Nephron (organoid): ENCODE results near the gene AP2A1.
A peak's percentile ranks its signal among the peaks of the same experiment; 100 is the strongest.

Experiments used
- H3K27ac Mint-ChIP-seq, 3 experiments: 2 replicates each; pipeline ENCODE4 v1.8.0; 2020; ENCODE audit warnings: mixed read lengths in 3 of 3, mild to moderate bottlenecking in 2 of 3, moderate library complexity in 1 of 3
- H3K27me3 Mint-ChIP-seq: 2 replicates; pipeline ENCODE4 v1.8.0; 2021; ENCODE audit warnings: low read depth, mild to moderate bottlenecking, moderate library complexity, mixed read lengths
- H3K36me3 Mint-ChIP-seq: 2 replicates; pipeline ENCODE4 v1.8.0; 2020; ENCODE audit warnings: low read depth, mixed read lengths
- H3K4me1 Mint-ChIP-seq: 2 replicates; pipeline ENCODE4 v1.8.0; 2020; ENCODE audit warnings: mixed read lengths
- H3K4me3 Mint-ChIP-seq, 3 experiments: 2 replicates each; pipeline ENCODE4 v1.8.0; 2020; ENCODE audit warnings: mild to moderate bottlenecking in 3 of 3, mixed read lengths in 3 of 3, moderate library complexity in 2 of 3
- H3K9me3 Mint-ChIP-seq: 2 replicates; pipeline ENCODE4 v1.8.0; 2020; ENCODE audit warnings: mixed read lengths
- TF ChIP-seq, protein P1 (sequence below), 3 experiments: fragments of 200-600 bp; sonication (generic); IDR thresholded peaks; one replicate each; pipeline ENCODE4 v1.5.0; 2021; ENCODE audit warnings: antibody characterized with exemption in 3 of 3; ENCODE audit not compliant: unreplicated experiment in 3 of 3

The AP2A1 gene

DNA sequence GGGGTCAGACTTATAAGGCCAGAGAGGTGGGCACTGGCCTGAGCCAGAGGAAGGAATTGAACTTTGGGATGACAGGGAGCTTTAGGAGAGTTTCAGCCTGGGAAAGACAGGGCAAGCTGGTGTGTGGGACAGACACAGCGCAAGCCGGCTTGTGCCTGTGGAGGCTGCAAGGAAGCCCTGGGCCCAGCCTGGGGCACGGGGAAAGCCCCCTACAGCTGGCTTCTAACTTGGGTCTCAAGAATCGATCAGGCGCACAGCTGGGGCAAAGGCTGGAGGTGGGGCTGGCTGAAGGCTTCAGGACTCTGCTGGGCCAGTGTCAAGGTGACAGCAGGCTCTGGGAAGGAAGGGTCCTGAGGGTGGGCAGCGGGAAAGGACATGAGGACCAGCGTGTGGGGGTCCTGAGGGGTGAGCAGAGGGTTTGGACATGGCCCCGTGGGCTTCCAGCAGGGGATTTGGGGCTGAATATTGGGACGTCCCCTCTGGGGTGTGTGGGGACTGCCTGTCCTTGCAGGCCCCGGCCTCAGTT is 87.1 kb downstream of the AP2A1 start:
- H3K4me1 Mint-ChIP-seq = peaks cover 23% of the 10 kb centered on the region

GRCh38 chr19:49854378-49855263 is 87.8 kb downstream of the AP2A1 start:
- H3K9me3 Mint-ChIP-seq = peaks cover 7% of the 10 kb centered on the region
- no peak overlapping the region for H3K4me3 Mint-ChIP-seq
- TF ChIP-seq, protein P1, sequence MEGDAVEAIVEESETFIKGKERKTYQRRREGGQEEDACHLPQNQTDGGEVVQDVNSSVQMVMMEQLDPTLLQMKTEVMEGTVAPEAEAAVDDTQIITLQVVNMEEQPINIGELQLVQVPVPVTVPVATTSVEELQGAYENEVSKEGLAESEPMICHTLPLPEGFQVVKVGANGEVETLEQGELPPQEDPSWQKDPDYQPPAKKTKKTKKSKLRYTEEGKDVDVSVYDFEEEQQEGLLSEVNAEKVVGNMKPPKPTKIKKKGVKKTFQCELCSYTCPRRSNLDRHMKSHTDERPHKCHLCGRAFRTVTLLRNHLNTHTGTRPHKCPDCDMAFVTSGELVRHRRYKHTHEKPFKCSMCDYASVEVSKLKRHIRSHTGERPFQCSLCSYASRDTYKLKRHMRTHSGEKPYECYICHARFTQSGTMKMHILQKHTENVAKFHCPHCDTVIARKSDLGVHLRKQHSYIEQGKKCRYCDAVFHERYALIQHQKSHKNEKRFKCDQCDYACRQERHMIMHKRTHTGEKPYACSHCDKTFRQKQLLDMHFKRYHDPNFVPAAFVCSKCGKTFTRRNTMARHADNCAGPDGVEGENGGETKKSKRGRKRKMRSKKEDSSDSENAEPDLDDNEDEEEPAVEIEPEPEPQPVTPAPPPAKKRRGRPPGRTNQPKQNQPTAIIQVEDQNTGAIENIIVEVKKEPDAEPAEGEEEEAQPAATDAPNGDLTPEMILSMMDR (IDR thresholded peaks at IDR 0.05; ENCODE audit: unreplicated experiment in 3 of 3) = no peak
- no peaks in the 10 kb centered on the region for H3K27me3 Mint-ChIP-seq
- H3K36me3 Mint-ChIP-seq = peaks cover 28% of the 10 kb centered on the region
- peaks cover 23% of the 10 kb centered on the region for H3K4me1 Mint-ChIP-seq
- H3K27ac Mint-ChIP-seq = no peak overlapping the region

More for the DNA sequence above, 87.1 kb downstream of the AP2A1 start:
- no peaks in the 10 kb centered on the region for H3K27me3 Mint-ChIP-seq
- H3K4me3 Mint-ChIP-seq = peak overlapping the region; percentile 79 to 86 (median 85)
- H3K36me3 Mint-ChIP-seq = peaks cover 32% of the 10 kb centered on the region
- peak overlapping the region in 2 of 3 experiments; percentile 31 to 83 for H3K27ac Mint-ChIP-seq
- H3K9me3 Mint-ChIP-seq = peaks cover 11% of the 10 kb centered on the region
- TF ChIP-seq, protein P1 (IDR thresholded peaks at IDR 0.05; ENCODE audit: unreplicated experiment in 3 of 3) = no peak

DNA sequence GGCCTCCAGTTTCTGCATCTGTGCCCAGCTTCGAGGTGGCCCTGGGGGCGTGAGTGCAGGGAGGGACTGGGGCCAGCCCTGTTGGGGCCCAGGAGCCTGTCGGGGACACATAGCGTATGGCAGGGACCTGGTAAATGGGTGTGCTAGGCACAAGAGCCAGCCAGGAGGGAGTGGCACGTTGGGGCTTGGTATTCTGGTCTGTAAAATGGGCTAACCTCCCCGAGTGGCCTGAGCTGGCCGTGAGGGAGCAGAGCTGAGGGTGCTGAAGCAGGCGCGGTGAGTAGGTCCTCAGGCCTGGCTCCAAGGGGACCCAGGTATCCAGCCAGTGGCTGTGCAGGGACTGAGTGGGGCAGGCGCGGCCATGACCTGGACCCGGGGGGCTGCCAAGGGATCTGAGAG is 88.5 kb downstream of the AP2A1 start:
- Mint-ChIP-seq H3K27ac (peak overlapping the region in 1 of 3 experiments; percentile 22), H3K36me3 (peaks cover 21% of the 10 kb centered on the region), H3K4me1 (peaks cover 20% of the 10 kb centered on the region), H3K27me3 (no peaks in the 10 kb centered on the region), H3K9me3 (peaks cover under 1% of the 10 kb centered on the region), H3K4me3 (no peak overlapping the region)
- TF ChIP-seq, protein P1 (IDR thresholded peaks at IDR 0.05; ENCODE audit: unreplicated experiment in 3 of 3) = no peak

GRCh38 chr19:49855676-49856573 is 89.1 kb downstream of the AP2A1 start:
- Mint-ChIP-seq H3K4me3 (peak overlapping the region in 1 of 3 experiments; percentile 26), H3K36me3 (peaks cover 20% of the 10 kb centered on the region), H3K27me3 (no peaks in the 10 kb centered on the region), H3K9me3 (no peaks in the 10 kb centered on the region), H3K27ac (peak overlapping the region in 1 of 3 experiments; percentile 22), H3K4me1 (peaks cover 20% of the 10 kb centered on the region)
- TF ChIP-seq, protein P1 (IDR thresholded peaks at IDR 0.05; ENCODE audit: unreplicated experiment in 3 of 3) = no peak

DNA sequence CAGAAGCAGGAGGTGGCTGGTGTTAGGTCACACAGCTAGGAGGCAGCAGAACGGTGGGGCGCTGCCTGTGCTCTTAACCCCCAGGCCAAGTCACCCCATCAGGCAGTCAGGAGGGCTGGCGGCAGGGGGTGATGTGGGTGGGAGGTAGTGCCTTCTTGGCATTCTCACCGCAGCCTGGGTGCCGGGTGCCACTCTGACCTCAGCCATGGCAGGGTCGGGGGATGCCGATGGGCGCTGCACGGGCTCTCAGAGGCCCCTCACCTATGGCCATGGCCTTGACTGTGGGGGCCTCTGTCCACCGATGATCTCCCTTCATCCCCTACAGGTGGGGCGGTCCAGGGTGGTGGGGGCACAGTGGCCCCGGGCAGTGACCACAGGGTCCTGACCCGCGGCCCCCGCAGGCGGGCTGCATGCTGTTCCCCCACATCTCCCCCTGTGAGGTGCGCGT is 89.8 kb downstream of the AP2A1 start:
- Mint-ChIP-seq H3K4me1 (peaks cover 20% of the 10 kb centered on the region), H3K9me3 (no peaks in the 10 kb centered on the region), H3K27me3 (no peaks in the 10 kb centered on the region), H3K4me3 (no peak overlapping the region), H3K36me3 (peaks cover 21% of the 10 kb centered on the region), H3K27ac (no peak overlapping the region)
- TF ChIP-seq, protein P1 (IDR thresholded peaks at IDR 0.05; ENCODE audit: unreplicated experiment in 3 of 3) = no peak
